Right atrium auricular region (tissue), 2 donors: ENCODE measurements around the gene MCM5. TPM values are rescaled to one million over a fixed set of nuclear protein-coding genes. Genes with fewer than 3 reads are reported as not detected.
"Not testable (repeated sequence)": the region's sequence is repeated elsewhere in the genome, so short reads cannot be mapped to it uniquely, and the experiment has no call there.

ENCODE experiments used
- DNase-seq: peaks from one replicate; pipeline ENCODE4 v3.0.0-alpha.2; 2019; ENCODE audit warnings: low spot score
- H3K27ac ChIP-seq, 2 donors: fragments of 200-600 bp; sonication (generic); 1 replicate in 1 of 2; 2 replicates in 1 of 2; pipeline ENCODE4 v1.5.1; 2016 to 2019
- H3K27me3 ChIP-seq, 2 donors: fragments of 200-600 bp; sonication (generic); one replicate each; pipeline versions ENCODE4 v1.5.1 to v1.6.0; 2017 to 2019
- H3K36me3 ChIP-seq: fragments of 200-600 bp; sonication (generic); one replicate; pipeline ENCODE4 v1.5.1; 2016
- H3K4me1 ChIP-seq, 2 donors: fragments of 200-600 bp; sonication (generic); one replicate each; pipeline versions ENCODE4 v1.5.1 to v1.6.0; 2017 to 2019
- H3K4me3 ChIP-seq, 2 donors: fragments of 200-600 bp; sonication (generic); 1 replicate in 1 of 2; 2 replicates in 1 of 2; pipeline ENCODE4 v1.5.1; 2017 to 2019; ENCODE audit warnings: mild to moderate bottlenecking in 1 of 2, moderate library complexity in 1 of 2
- H3K9me3 ChIP-seq, 2 donors: fragments of 200-600 bp; sonication (generic); one replicate each; pipeline ENCODE4 v1.5.1; 2019
- CTCF ChIP-seq, 2 donors: fragments of 200-600 bp; sonication (generic); IDR thresholded peaks; one replicate each; pipeline ENCODE4 v1.5.1; 2019; ENCODE audit warnings: antibody characterized with exemption in 2 of 2
- total RNA-seq, 2 donors: library from RNA; depleted of rRNA; stranded (reverse); fragments of >200 nt; gene quantifications; one replicate each; pipeline ENCODE4 v1.1.0, GENCODE V29; 2016

Gene MCM5
- total RNA-seq, 2 donors from 2014 or later: 5.3 to 6.8 TPM

- no peaks in the 10 kb centered on the region for H3K9me3 ChIP-seq
- H3K36me3 ChIP-seq: no peaks in the 10 kb centered on the region
- H3K27me3 ChIP-seq: no peaks in the 10 kb centered on the region
- no peaks in the 10 kb centered on the region for H3K4me1 ChIP-seq
- no peak overlapping the region for H3K4me3 ChIP-seq
- DNase-seq: no peak
- H3K27ac ChIP-seq: no peak overlapping the region
- no peak for TF ChIP-seq CTCF (IDR thresholded peaks at IDR 0.05)
Measured at GRCh38 chr22:35458547-35459422, 58.8 kb downstream of the MCM5 start.

- H3K36me3 ChIP-seq: no peaks in the 10 kb centered on the region
- TF ChIP-seq CTCF (IDR thresholded peaks at IDR 0.05): no peak
- H3K27ac ChIP-seq: no peak overlapping the region
- no peaks in the 10 kb centered on the region for H3K27me3 ChIP-seq
- no peak for DNase-seq
- no peaks in the 10 kb centered on the region for H3K4me1 ChIP-seq
- H3K4me3 ChIP-seq: no peak overlapping the region
- H3K9me3 ChIP-seq: no peaks in the 10 kb centered on the region
Measured at GRCh38 chr22:35459423-35459894, 59.5 kb downstream of the MCM5 start.

GRCh38 chr22:35459976-35460375 lies 60.0 kb downstream of the MCM5 start:
- not testable (repeated sequence) for H3K27ac ChIP-seq, H3K4me1 ChIP-seq, H3K9me3 ChIP-seq, H3K36me3 ChIP-seq, DNase-seq, H3K27me3 ChIP-seq, H3K4me3 ChIP-seq

- H3K9me3 ChIP-seq: no peaks in the 10 kb centered on the region
- H3K36me3 ChIP-seq: no peaks in the 10 kb centered on the region
- H3K4me1 ChIP-seq: no peaks in the 10 kb centered on the region
- DNase-seq: no peak
- TF ChIP-seq CTCF (IDR thresholded peaks at IDR 0.05): no peak
- no peak overlapping the region for H3K4me3 ChIP-seq
- no peaks in the 10 kb centered on the region for H3K27me3 ChIP-seq
- H3K27ac ChIP-seq: no peak overlapping the region
Measured at GRCh38 chr22:35460688-35461087, 60.7 kb downstream of the MCM5 start.

- Histone ChIP-seq H3K4me1 (peaks cover 0 to 4% of the 10 kb centered on the region in 2 donors), H3K4me3 (no peak overlapping the region), H3K27ac (no peak overlapping the region), H3K27me3 (no peaks in the 10 kb centered on the region), H3K9me3 (no peaks in the 10 kb centered on the region), H3K36me3 (no peaks in the 10 kb centered on the region)
- DNase-seq: no peak
- TF ChIP-seq CTCF (IDR thresholded peaks at IDR 0.05): no peak
Measured at GRCh38 chr22:35462498-35463230, 62.7 kb downstream of the MCM5 start.

- H3K4me3 ChIP-seq: no peak overlapping the region
- no peaks in the 10 kb centered on the region for H3K9me3 ChIP-seq
- no peak for TF ChIP-seq CTCF (IDR thresholded peaks at IDR 0.05)
- H3K27me3 ChIP-seq: no peaks in the 10 kb centered on the region
- H3K4me1 ChIP-seq: peaks cover 0 to 11% of the 10 kb centered on the region in 2 donors
- no peak overlapping the region for H3K27ac ChIP-seq
- H3K36me3 ChIP-seq: no peaks in the 10 kb centered on the region
- no peak for DNase-seq
Measured at GRCh38 chr22:35463231-35463933, 63.4 kb downstream of the MCM5 start.
